Duodenal mucosa (tissue), 2 donors: Measurements from ENCODE around the gene PWWP2B.

ENCODE experiments used
- H3K27ac ChIP-seq: one replicate; pipeline ENCODE4 v1.7.0; 2013; ENCODE audit warnings: low read depth, low read length
- H3K27me3 ChIP-seq, 2 donors: one replicate each; pipeline ENCODE4 v1.7.0; 2013; ENCODE audit warnings: low read length in 2 of 2, control low read depth in 1 of 2; ENCODE audit not compliant: insufficient read depth in 2 of 2, control insufficient read depth in 1 of 2
- H3K36me3 ChIP-seq, 2 donors: one replicate each; pipeline ENCODE4 v1.7.0; 2013; ENCODE audit warnings: low read length in 2 of 2, control low read depth in 1 of 2; ENCODE audit not compliant: insufficient read depth in 2 of 2, control insufficient read depth in 1 of 2
- H3K4me1 ChIP-seq, 2 donors: one replicate each; pipeline ENCODE4 v1.7.0; 2013; ENCODE audit warnings: low read length in 2 of 2, control low read depth in 1 of 2; ENCODE audit not compliant: insufficient read depth in 2 of 2, control insufficient read depth in 1 of 2
- H3K4me3 ChIP-seq, 2 donors: one replicate each; pipeline ENCODE4 v1.7.0; 2013; ENCODE audit warnings: low read length in 2 of 2, low read depth in 1 of 2
- H3K9ac ChIP-seq, 2 donors: one replicate each; pipeline ENCODE4 v1.7.0; 2013; ENCODE audit warnings: low read length in 2 of 2, low read depth in 1 of 2
- H3K9me3 ChIP-seq, 2 donors: one replicate each; pipeline ENCODE4 v1.7.0; 2013; ENCODE audit warnings: low read length in 2 of 2, control low read depth in 1 of 2; ENCODE audit not compliant: control insufficient read depth in 1 of 2

PWWP2B gene

DNA sequence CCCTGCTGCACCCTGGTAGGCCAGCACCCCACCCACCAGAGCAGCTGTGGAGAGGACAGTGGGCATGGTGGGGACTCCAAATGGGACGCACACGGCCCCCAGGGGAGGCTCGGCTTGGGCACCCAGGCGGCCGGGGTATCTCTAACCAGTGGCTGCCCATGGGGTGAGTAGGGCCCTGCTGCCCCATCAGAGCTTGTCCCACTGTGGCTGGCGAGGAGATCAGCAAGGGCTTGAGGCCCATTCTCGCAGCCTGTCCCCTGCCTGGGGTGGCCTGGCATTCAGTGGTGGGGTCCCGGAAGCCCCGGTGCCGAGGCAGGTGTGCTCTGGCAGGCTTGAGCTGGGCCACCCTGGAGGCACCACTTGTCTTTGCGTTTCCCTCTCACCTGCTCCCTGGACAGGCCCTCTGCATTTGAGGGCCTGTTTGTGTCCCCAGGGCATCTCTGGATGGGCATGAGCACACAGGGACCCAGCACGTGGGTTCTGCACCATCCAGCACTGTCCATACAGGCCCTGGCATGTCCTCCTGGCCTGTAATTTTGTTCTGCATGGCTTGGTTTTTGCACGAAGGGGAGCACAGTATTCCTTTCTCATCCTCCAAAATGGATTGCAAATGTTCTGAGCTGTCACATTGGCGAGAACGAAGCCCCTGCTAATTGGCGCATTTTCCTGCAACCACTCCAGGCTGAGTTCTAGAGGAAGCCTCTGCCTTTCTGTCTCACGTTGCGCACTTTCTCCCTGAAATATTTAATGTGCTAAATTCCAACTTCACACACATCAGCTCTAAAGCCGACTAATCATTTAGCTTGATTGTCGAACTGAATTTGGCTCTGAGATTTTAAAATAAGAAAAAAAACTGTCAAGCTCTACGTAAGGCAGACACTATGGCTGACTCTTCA, 27.2 kb downstream of the PWWP2B start:
- Histone ChIP-seq H3K36me3 (peaks cover 0 to 4% of the 10 kb centered on the region in 2 donors), H3K4me1 (peaks cover 27 to 45% of the 10 kb centered on the region in 2 donors), H3K4me3 (no peak overlapping the region), H3K9me3 (no peaks in the 10 kb centered on the region), H3K27me3 (no peaks in the 10 kb centered on the region), H3K27ac (no peak overlapping the region), H3K9ac (no peak overlapping the region)

DNA sequence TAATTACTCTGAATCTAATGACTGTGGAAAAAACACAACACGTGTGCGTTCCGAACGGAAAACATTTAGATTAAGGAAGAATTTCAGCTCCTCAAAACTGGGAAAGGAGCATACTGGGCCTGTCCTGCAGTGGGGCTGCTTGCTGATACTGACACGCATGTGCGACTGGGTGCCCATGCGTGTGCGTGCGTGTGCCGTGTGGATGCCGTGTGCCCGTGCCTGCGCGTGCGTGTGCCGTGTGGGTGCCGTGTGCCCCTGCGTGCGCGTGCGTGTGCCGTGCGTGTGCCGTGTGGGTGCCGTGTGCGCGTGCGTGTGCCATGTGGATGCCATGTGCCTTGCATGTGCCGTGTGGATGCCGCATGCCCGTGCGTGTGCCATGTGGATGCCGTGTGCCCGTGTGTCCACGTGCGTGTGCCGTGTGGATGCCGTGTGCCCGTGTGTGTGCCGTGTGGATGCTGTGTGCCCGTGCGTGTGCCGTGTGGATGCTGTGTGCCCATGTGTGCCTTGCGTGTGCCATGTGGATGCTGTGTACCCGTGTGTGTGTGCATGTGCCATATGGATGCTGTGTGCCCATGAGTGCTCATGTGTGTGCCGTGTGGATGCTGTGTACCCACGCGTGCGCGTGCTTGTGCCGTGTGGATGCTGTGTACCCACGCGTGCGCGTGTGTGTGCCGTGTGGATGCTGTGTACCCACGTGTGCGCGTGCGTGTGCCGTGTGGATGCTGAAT, 28.2 kb downstream of the PWWP2B start:
- Histone ChIP-seq H3K9ac (no peak overlapping the region), H3K36me3 (peaks cover 0 to 4% of the 10 kb centered on the region in 2 donors), H3K9me3 (no peaks in the 10 kb centered on the region), H3K4me3 (no peak overlapping the region), H3K27ac (no peak overlapping the region), H3K27me3 (no peaks in the 10 kb centered on the region), H3K4me1 (peaks cover 36 to 48% of the 10 kb centered on the region in 2 donors)

DNA sequence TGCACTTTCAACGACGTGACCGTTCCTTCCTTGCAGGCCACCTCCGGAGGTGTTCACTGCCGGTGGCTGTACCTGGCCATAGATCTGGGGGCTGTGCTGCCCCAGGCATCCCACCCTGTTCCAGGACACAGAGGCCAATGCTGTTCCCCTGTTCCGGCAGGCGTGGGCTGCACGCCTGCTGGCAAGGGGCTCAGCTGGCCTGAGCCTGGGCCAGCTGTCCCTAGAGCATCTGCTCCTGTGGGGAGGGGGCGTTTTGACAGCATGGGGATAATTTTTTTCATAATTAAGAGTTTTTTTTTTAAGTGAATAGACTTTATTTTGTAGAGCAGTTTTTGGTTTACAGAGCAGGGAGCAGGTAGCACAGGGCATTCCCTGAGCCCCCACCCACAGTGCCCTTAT, 28.8 kb downstream of the PWWP2B start:
- Histone ChIP-seq H3K4me1 (peaks cover 34 to 46% of the 10 kb centered on the region in 2 donors), H3K4me3 (no peak overlapping the region), H3K27ac (no peak overlapping the region), H3K9ac (no peak overlapping the region), H3K36me3 (peaks cover 0 to 4% of the 10 kb centered on the region in 2 donors), H3K9me3 (no peaks in the 10 kb centered on the region), H3K27me3 (no peaks in the 10 kb centered on the region)

DNA sequence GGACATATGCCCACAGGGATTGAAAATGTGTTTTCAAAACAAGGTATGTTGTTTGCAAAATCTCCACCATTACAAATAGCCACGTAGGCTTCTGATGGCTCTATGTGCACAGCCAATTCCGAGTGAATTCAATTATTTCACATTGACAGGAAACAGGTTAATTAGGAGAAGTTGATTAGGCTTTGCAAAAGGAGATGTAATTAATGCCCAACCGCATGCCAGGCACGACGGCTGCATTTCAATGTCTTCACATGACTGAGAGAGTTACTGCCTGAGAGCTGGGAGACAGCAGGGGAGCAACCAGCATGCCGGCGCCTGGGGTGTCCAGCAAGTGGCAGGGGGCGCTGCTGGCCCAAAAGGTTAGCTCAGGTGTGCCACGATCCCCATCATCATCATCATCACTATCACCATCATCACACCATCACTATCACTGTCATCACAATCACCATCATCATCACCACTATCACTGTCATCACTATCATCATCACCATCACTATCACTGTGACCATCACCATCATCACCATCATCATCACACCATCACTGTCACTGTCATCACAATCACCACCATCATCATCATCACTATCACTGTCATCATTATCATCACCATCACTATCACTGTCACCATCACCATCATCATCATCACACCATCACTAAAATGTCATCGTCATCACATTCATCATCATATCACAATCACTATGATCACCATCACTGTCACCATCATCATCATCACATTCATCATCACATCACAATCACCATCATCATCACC, 30.2 kb downstream of the PWWP2B start:
- no peak overlapping the region for H3K27ac ChIP-seq
- H3K4me1 ChIP-seq = peaks cover 25 to 32% of the 10 kb centered on the region in 2 donors
- no peaks in the 10 kb centered on the region for H3K27me3 ChIP-seq
- peaks cover 0 to 4% of the 10 kb centered on the region in 2 donors for H3K36me3 ChIP-seq
- no peaks in the 10 kb centered on the region for H3K9me3 ChIP-seq
- H3K4me3 ChIP-seq = no peak overlapping the region
- H3K9ac ChIP-seq = no peak overlapping the region

DNA sequence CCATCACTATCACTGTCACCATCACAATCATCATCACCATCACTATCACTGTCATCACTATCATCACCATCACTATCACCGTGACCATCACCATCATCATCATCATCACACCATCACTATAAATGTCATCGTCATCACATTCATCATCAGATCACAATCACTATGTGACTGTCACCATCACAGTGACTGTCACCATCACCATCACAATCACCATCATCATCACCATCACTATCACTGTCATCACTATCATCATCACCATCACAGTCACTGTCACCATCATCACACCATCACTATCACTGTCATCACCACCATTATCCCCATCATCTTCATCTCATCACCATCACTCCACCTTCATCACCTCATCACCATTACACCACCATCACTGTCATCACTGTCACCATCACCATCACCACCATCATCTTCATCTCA, 31.0 kb downstream of the PWWP2B start:
- Histone ChIP-seq H3K4me3 (no peak overlapping the region), H3K36me3 (peaks cover 0 to 4% of the 10 kb centered on the region in 2 donors), H3K9me3 (no peaks in the 10 kb centered on the region), H3K27me3 (no peaks in the 10 kb centered on the region), H3K27ac (no peak overlapping the region), H3K4me1 (peaks cover 18 to 24% of the 10 kb centered on the region in 2 donors), H3K9ac (no peak overlapping the region)

DNA sequence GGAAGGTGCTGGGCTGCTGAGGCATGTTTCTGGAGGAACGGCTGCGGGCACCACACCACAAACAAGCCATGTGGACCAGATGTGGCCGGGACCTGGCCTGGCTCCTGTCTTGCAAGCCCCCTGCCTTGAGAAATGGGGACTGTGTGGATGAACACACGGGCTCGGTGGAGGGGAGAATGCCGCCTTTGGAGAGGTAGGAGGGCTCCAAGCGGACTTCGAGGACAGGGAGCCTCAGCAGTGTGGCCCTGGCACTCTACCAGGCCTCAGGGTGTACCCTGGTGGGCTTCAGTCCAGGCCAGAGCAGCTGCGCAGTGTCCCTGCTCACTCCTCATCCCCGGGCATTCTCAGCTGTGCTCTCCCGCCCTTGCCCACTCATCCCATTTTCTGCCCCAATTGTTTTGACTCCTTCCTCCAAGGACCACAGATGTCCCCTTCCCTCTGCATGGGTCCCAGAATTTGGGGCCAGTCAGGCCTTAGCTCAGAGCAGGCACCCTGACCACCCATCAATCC, 31.5 kb downstream of the PWWP2B start:
- H3K4me1 ChIP-seq = peaks cover 14 to 18% of the 10 kb centered on the region in 2 donors
- H3K36me3 ChIP-seq = peaks cover 0 to 4% of the 10 kb centered on the region in 2 donors
- H3K27ac ChIP-seq = no peak overlapping the region
- no peaks in the 10 kb centered on the region for H3K9me3 ChIP-seq
- no peaks in the 10 kb centered on the region for H3K27me3 ChIP-seq
- H3K4me3 ChIP-seq = no peak overlapping the region
- no peak overlapping the region for H3K9ac ChIP-seq

DNA sequence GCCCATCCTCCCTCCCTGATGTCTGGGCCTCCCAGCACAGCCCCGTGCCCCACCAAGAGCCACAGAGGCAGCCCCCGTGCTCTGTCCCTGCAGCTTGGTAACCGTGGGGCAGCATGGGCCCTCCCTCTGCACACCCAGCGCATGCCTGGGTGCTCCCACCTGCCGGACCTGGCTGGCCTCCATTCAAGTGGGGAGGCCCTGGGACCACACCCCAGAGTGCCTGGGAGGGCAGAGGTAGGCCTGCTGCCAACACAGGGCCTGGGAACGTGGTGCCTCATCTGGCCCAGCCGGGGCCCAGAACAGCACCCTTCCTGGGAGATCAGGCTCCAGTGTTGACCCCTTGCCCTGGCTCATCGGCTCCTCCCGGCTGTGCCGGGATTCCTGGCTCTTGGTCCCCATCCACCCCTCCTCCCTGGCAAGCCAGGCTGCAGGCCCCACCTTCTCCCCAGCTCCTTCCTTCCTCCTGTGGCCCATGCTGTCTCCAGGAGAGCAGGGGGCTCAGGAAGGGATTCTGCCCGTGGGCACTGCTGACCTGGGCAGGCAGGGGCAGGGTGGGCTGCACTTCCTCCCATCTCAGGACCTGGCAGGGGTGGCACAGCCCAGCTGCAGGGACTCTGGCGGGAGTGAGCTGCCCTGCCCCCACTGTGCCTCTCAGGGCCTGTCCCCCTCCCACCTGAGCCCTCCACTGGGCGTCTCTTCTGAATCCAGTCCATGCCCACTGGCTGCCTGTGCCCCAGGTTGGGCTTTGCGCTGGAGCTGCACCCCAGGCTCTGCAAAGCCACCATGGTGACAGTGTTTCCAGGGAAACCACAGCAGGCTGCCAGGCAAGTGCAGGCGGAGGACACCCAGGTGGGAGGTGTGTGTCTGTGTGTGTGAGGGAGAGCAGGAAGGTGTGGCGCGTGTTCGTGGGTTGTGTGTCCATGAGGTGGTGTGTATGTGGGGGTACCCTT, 32.6 kb downstream of the PWWP2B start:
- Histone ChIP-seq H3K4me3 (no peak overlapping the region), H3K9ac (no peak overlapping the region), H3K27ac (no peak overlapping the region), H3K9me3 (no peaks in the 10 kb centered on the region), H3K27me3 (no peaks in the 10 kb centered on the region), H3K4me1 (peaks cover 15 to 17% of the 10 kb centered on the region in 2 donors), H3K36me3 (peaks cover 0 to 4% of the 10 kb centered on the region in 2 donors)

DNA sequence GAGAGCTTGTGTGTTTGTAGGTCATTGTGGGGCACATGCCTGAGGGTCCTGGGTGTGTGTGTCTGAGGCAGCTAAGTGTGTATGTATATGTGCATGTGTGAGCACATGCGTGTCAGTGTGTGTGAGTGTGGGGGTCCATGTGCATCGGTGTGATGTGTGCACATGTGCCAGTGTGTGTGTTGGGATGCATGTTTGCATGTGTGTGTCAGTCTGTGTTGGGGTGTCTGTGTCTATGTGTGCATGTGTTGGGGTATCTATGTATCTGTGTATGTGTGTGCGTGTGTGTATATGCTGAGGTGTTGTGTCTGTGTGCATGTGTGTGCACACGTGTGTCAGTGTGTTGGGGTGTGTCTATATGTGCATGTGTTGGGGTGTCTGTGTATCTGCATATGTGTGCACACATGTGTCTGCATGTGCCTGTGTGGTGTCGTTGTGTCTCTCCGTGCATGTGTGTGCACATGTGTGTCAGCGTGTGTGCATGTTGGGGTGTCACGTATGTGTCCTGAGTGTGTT, 33.3 kb downstream of the PWWP2B start:
- no peaks in the 10 kb centered on the region for H3K9me3 ChIP-seq
- peaks cover 0 to 4% of the 10 kb centered on the region in 2 donors for H3K36me3 ChIP-seq
- no peaks in the 10 kb centered on the region for H3K27me3 ChIP-seq
- H3K4me3 ChIP-seq = no peak overlapping the region
- peaks cover 15 to 17% of the 10 kb centered on the region in 2 donors for H3K4me1 ChIP-seq
- H3K27ac ChIP-seq = no peak overlapping the region
- no peak overlapping the region for H3K9ac ChIP-seq

DNA sequence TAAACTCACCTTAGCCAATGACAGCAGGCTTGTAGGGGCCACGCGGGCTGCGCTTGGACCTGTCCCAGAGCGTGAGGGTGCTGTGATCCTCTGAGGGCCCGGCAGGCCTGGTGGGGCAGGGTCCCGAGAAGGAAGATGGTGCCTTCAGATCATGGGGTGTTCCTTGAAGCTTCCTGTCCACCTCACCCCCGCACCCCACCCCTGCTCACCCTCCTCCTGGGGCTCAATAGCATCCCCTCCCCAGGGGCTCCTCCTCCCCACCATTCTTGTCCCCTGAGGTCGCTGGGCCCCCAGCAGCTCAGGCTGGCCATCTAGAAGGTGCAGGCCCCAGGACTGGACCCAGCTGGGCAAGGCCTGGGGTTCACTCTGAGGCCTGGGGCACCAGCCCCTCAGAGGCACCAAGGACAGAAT, 33.9 kb downstream of the PWWP2B start:
- H3K4me3 ChIP-seq = no peak overlapping the region
- H3K9me3 ChIP-seq = no peaks in the 10 kb centered on the region
- H3K36me3 ChIP-seq = peaks cover 0 to 4% of the 10 kb centered on the region in 2 donors
- H3K9ac ChIP-seq = no peak overlapping the region
- H3K27ac ChIP-seq = no peak overlapping the region
- H3K27me3 ChIP-seq = no peaks in the 10 kb centered on the region
- H3K4me1 ChIP-seq = peaks cover 15 to 17% of the 10 kb centered on the region in 2 donors
